Measurements from ENCODE around the gene CELF4.
A peak's percentile ranks its signal among the peaks of the same experiment; 100 is the strongest.

Gene CELF4

GRCh38 chr18:37458697-37459096, 106.9 kb downstream of the CELF4 start:
- no peak for DNase-seq

GRCh38 chr18:37457753-37458152, 107.8 kb downstream of the CELF4 start:
- DNase-seq = no peak

GRCh38 chr18:37457341-37457740, 108.3 kb downstream of the CELF4 start:
- DNase-seq = no peak

GRCh38 chr18:37456873-37457272, 108.7 kb downstream of the CELF4 start:
- DNase-seq = no peak

GRCh38 chr18:37456395-37456794, 109.2 kb downstream of the CELF4 start:
- DNase-seq = no peak

GRCh38 chr18:37453752-37454151, 111.8 kb downstream of the CELF4 start:
- no peak for DNase-seq

GRCh38 chr18:37452682-37453385, 112.8 kb downstream of the CELF4 start:
- no peak for DNase-seq

- no peak for DNase-seq
Observed at GRCh38 chr18:37452015-37452414, 113.6 kb downstream of the CELF4 start.

- no peak for DNase-seq
Observed at GRCh38 chr18:37451239-37451825, 114.3 kb downstream of the CELF4 start.

- DNase-seq = peak; percentile 68
Observed at GRCh38 chr18:37450434-37451132, 115.0 kb downstream of the CELF4 start.

GRCh38 chr18:37449618-37450017, 116.0 kb downstream of the CELF4 start:
- DNase-seq = no peak

GRCh38 chr18:37448946-37449345, 116.7 kb downstream of the CELF4 start:
- DNase-seq = no peak

GRCh38 chr18:37447962-37448888, 117.4 kb downstream of the CELF4 start:
- DNase-seq = no peak

- no peak for DNase-seq
Observed at GRCh38 chr18:37445836-37446235, 119.8 kb downstream of the CELF4 start.

GRCh38 chr18:37445368-37445767, 120.2 kb downstream of the CELF4 start:
- no peak for DNase-seq

GRCh38 chr18:37443325-37444055, 122.1 kb downstream of the CELF4 start:
- DNase-seq = no peak

GRCh38 chr18:37442477-37442876, 123.1 kb downstream of the CELF4 start:
- no peak for DNase-seq

- DNase-seq = no peak
Observed at GRCh38 chr18:37441821-37442220, 123.8 kb downstream of the CELF4 start.

GRCh38 chr18:37440206-37440605, 125.4 kb downstream of the CELF4 start:
- DNase-seq = no peak

- no peak for DNase-seq
Observed at GRCh38 chr18:37438417-37439180, 127.0 kb downstream of the CELF4 start.

GRCh38 chr18:37435996-37436395, 129.6 kb downstream of the CELF4 start:
- DNase-seq = no peak
